GM21528 (cell line): ENCODE results near the gene PKD2.
"Not testable (repeated sequence)": the region's sequence is repeated elsewhere in the genome, so short reads cannot be mapped to it uniquely, and the experiment has no call there.

Experiments
- ATAC-seq: cut with Tn5 transposase; IDR thresholded peaks from one replicate; pipeline ENCODE4 v1.9.1; 2021; ENCODE audit warnings: mild to moderate bottlenecking, moderate library complexity; ENCODE audit not compliant: unreplicated experiment, low FRiP score

Gene PKD2

GRCh38 chr4:88107406-88108107 lies 100.1 kb downstream of the PKD2 start:
- ATAC-seq: no peak

DNA sequence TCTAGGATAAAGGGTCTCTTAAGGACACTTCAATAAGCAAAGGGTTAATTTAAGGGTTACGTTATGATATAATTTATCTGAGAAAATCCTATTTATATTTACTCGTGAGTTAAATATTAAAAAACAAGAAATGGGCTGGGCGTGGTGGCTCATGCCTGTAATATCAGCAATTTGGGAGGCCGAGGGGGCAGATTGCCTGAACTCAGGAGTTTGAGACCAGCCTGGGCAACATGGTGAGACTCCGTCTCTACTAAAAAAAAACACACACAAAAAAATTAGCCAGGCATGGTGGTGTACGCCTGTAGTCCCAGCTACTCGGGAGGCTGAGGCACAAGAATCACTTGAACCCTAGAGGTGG lies 100.7 kb downstream of the PKD2 start:
- not testable (repeated sequence) for ATAC-seq

- ATAC-seq: no peak
These were observed 101.3 kb downstream of the PKD2 start for GRCh38 chr4:88108747-88109122.

GRCh38 chr4:88109123-88109881 lies 101.9 kb downstream of the PKD2 start:
- ATAC-seq: no peak

DNA sequence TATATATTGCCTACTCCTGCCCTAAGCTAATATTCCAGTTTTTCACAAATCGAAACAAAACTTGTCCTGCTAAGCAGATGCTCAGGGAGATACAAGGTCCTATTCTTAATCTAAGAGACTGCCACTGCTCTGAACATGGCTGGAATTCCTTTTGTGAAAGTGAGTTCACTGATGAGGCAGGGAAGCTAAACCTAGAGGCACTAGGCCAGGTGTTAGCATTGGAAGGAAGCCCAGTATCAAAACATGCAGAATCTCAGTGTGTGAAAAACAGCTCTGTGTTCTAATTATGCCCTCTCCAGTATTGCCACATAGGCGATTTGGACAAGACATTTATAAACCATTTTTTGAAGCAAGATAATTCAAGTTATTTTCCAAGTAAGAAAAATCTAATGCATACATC lies 103.4 kb downstream of the PKD2 start:
- no peak for ATAC-seq

DNA sequence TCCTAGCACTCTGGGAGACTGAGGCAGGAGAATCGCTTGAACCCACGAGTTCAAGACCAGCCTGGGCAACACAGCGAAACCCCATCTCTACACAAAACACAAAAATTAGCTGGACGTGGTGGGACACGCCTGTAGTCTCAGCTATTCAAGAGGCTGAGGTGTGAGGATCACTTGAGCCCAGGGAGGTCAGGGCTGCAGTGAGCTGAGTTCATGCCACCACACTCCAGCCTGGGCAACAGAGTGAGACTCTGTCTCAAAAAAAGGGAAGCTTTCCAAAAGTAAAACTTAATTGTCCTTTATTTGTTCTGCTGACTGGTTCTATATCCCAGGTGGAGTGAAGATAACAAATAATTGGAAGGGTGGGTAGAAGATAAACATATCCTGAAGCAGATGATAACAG lies 105.4 kb downstream of the PKD2 start:
- no peak for ATAC-seq

DNA sequence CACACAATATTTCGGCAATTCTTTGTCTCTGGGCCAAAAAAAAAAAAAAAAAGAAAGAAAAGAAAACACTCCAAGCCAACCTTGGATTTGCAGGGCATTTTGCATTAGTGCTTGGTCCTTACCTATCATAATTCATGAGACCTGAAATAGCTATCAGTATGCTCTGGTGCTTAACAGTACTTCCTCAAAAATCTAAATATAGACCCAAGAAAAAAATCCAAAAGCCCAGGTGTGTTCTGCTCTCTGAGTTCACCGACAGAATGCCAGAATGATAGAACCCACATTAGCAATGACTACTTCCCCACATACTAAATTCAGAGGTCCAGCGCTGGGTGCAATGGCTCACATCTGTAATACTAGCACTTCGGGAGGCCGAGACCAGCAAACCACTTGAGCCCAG lies 108.2 kb downstream of the PKD2 start:
- no peak for ATAC-seq

- no peak for ATAC-seq
These were observed 112.5 kb downstream of the PKD2 start for GRCh38 chr4:88119943-88120342.

GRCh38 chr4:88122260-88122659 lies 114.8 kb downstream of the PKD2 start:
- not testable (repeated sequence) for ATAC-seq
